HG03354 (cell line): ENCODE data around the gene CCNG2.

ENCODE experiments used
- ATAC-seq: cut with Tn5 transposase; IDR thresholded peaks from one replicate; pipeline ENCODE4 v1.9.1; 2021; ENCODE audit warnings: mild to moderate bottlenecking; ENCODE audit not compliant: unreplicated experiment, poor library complexity, severe bottlenecking

Gene CCNG2

DNA sequence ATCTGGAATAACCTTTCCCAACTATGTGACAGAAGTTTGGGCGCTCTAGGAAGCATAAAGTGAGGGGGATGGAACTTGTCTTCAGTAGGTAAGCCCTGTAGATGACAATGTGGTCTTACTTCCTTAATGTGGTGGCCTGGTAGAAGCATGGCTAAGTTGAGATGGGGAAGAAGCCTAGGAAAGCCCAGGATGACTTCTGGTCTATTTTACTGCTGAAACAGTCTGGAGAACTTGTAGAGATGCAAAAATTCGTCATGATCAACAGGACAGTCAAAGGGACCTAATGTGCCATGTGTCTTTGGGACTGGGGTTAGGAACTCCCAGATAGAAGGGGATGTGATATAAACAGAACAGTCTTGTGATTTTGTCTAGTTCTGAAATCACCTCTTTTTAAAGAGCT, 40.8 kb downstream of the CCNG2 start:
- ATAC-seq: no peak

DNA sequence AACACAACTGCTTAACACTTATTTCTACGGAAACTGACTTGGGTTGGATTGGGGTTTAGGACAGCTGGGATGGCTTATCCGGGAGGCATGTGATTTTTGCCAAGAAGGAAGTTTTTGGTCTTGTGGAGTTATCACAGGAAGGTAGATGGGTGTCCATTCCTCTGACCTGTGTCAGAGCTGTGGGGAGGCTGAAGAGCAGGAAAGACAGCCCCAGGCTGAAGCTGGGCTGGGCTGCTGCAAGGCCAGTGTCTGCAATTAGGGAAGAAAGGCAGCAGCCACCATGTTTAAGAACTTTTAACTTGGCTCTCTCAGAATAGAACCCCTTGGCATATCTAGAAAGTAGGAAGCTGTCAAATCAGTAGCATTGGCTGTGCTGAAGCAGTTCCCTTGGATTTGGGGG, 42.3 kb downstream of the CCNG2 start:
- ATAC-seq: no peak

DNA sequence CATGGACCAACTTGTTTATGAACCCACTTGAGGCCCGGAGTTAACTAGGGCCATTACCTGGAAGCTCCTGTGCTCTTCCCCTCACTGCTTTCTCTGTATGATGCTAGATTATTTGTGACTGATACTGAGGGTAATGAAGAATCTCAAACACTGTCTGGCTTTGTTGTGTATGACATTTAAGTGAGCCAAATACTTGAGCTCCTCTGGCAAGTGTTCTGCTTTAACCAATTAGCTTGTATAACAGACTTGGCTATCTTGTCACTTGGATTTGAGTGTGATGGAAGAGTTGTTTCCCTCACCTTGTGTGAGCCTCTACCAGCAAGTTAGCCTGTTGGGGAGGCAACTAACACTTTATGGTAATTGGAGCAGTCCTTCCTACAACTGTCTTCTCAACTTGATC, 42.7 kb downstream of the CCNG2 start:
- no peak for ATAC-seq

DNA sequence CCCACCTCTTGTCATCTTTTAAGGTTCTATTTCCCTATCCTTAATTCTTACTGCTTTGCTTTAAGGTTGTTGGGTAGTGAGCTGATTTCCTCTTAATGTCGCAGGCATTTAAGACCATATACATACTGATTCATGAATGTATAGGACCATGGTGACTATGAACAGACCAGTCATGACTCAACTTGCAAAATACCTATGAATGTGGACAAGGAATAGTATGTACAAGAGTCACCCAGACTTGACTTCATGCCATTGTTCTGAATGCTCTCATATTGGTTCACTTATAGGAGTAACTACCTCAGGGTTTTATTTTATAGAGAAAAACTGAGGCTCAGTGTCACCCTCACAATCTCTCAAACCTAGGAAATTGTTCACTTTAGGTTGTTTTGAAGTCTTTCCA, 44.3 kb downstream of the CCNG2 start:
- ATAC-seq: no peak

DNA sequence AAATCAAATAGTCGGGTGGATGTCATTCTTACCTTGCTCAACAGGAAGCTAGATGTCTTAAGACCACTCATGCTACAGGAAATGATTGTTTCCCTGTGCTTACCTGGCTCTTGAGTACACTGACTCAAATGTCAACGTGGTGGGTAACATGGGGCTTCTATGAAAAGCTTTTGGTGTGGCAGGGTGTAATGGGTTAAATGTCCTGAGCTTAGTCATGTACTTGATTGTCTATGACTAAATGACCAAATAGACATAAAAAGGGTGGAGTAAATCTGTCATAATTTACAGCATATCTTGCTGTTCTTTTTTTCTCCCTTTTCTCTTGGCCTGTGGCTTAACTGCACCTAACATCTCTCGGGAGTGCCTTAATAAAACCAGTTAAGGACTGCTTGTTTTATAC, 44.9 kb downstream of the CCNG2 start:
- no peak for ATAC-seq

DNA sequence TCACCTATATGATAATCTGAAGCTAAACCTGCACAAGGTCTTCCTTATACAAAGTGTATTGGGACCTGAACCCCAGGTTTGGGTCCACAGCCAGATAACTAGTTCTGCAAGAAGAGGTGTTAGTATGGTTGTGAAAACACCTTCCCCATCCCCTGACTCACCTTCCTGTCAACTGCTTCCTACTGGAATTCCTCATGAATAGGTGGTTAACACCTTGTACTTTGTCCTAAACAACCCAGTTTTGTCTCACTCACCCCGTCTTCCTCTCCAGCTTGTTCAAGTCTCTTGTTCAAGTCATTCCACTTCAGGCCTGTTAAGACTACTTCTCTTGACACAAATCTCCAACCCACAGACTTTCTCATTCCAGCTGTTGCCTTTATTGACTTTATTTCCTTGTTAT, 45.5 kb downstream of the CCNG2 start:
- ATAC-seq: no peak

DNA sequence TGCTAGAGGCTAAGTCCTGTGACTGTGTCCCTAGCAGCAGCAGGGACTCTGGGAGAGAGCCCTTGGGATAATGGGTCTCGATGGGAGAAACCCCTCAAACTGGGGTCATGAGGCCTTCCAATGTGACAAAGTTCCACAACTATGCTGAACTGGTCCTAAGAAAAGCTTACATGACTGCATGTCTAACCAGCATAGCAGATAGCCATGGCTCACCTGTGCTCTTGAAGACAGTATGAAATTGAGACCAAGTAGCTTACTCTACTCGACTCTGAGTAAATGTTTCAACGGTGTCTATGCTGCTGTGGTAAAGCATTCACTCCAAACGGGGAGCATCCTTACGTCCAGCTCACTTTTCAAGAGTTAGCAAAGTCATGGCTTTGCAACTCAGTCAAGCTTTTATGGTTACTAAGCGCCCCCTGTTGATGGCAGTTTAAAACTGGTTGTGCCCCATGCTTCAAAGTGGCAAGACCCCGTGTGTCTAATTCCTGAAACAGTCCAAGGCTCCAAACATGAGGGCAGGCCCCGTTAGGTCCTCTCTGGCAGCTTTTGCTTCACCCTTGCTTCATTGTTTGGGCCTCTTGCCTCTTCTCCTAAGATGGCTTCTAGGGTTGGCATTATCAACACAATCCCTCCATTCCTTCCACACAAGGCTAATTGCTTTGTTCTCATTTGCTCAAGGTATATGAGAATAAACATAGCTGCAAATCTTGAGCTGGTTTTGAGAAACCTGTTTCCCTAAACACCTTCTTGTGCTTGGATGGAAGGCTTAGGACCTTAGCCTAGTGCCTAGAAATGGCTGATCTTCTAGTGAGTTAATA, 46.6 kb downstream of the CCNG2 start:
- no peak for ATAC-seq

DNA sequence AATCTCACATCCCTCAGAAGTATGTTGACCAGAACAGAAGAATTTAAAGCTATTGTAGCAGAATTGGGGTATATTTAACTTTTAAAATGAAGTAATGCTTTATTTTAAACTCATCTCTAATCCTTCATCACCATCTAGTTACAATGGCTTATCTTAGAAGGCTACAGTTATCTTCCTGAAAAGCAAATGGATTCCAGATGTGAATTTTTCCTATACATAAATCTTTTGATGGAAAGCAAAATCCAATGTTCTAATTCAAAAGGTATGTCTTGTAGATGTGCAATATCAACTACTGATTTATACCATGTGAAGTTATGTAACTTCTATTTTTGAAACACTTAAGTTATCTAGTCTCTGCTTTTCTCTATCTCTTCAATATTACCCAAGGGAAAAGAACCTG, 47.6 kb downstream of the CCNG2 start:
- ATAC-seq: no peak

DNA sequence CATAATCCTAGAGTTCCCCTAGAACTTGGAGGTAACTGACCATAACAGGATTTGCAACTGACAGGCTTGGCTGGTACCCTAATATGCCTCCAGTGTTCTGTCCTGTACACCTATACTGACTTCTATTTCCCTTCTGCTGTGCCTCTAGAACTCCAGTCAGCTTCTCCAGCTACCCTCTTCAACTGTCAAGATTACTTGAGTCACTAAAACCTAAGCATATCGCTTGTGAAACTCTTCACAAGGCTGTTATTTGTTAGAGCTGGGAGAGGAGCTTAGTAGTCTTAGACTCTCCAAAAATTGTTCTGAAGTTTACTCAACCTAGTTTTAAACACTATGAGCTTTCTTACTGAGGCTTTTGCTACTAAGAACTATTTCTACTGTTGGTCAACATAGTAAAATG, 52.0 kb downstream of the CCNG2 start:
- ATAC-seq: no peak

DNA sequence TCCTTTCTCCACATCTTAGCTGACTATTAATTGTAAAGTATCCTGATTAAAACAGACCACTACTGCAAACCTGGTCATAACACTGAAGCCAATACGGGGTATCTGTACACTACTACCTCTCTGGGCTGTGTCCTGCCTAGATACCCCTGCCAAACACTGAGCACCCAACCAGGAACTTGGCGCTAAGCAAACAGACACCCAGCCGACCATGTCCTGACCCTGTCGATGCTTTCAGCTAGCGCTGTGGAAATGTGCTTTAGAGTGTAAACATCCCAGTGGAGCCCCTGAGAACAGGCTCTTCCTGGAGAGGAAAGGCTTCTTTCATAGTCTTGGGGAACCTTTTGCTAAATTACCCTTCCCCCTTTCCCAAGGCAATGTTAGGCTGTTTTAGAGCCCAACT, 52.9 kb downstream of the CCNG2 start:
- ATAC-seq: no peak

DNA sequence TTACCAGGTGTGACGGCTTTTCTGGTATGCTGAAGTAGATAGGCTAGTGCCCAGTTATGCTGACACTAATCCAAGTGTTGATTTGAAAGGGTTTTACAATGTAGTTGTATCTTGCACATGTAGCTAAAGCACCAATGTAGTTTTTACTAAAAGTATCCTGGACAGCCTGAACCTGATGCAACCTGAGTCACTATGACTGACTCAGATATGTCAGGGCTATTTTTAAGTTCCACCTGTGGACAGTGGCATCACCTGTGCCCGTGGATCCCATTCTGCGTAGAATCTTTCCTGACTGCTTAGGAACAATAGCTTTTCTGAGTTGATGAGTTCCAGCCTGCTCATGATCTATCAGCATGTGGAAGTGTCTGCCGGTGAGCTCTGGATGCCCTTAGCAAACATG, 58.1 kb downstream of the CCNG2 start:
- no peak for ATAC-seq

DNA sequence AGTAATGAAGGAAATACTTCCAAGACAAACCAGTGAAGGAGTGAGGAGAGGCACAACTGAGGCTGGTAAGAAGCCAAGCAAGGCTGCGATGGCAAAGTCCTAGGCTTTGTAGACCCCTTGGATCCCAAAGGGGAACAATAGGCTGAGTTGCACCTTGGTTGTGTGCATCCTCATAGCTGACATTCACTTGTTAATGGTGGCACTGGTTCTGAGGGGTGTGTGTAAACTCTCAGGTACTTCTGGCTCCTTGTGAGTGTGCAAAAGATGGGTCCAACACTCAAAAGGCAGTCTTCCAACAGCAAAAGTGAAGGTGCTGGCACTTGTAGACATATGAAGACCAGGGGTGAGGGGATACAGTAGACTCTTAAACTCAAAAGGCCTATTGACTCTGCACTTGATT, 60.5 kb downstream of the CCNG2 start:
- no peak for ATAC-seq

DNA sequence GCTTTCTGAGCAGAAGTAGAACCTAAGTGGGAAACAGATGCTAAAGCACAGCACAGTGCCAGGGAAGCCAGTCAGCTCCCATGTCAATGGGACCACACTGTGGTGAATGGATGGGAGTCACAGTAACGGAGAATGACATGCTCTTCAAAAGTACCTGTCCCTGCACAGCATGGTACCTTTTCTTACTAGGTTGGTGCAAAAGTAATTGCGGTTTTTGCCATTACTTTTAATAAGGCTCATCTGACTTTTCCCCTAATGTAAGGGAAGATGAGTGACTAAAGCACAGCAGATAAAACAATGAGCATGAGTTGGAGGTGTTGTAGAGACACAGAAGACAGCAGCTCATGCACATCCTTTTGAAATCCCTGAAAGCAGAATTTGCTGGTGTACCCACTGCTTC, 62.3 kb downstream of the CCNG2 start:
- ATAC-seq: no peak
